Bone marrow (tissue), 2 donors: Measurements from ENCODE around the gene CUX1.

Source experiments
- DNase-seq, 2 donors: peaks; one replicate each; lab custom pipeline; 2025; lab: John Stamatoyannopoulos, UW

The CUX1 gene

DNA sequence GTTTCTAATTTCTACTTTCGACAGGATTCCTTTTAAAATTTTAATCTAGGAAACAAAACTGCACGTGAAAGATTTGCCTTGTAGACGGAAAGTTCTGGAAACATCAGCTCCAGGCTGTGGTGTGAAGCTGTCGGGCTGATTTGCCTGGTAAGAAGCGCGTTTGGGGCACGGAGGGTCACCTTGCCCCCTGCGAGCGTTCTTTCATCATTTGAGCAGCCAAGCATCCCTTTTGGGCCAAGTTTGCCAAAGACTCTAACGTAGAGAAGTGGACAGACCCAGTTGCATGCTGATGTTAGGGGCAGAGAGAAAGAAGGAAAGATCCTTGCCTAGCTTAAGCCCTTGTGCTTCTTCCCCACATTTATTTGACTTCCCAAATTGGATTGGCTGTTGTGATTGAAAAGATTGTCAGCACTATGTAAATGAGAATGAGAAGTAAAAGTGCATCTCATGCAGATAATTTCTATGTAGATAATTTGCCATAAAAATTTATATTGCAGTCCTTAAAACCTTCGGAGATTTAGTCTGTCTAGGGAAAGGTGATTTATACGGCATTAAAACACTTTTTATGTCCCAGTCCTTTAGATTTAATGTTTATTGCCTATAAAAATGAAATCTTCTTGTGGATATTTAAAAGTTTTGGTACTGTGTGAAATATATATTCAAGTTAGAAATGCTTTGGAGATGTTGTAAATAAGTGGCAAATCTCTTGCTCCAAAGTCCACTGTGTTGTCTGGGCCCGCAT lies 76.1 kb downstream of the CUX1 start:
- no peak for DNase-seq

- no peak for DNase-seq
Observed at GRCh38 chr7:101896316-101896715, 78.9 kb downstream of the CUX1 start.

GRCh38 chr7:101896941-101897340 lies 79.5 kb downstream of the CUX1 start:
- DNase-seq = peak in 1 of 2 donors; percentile 3

DNA sequence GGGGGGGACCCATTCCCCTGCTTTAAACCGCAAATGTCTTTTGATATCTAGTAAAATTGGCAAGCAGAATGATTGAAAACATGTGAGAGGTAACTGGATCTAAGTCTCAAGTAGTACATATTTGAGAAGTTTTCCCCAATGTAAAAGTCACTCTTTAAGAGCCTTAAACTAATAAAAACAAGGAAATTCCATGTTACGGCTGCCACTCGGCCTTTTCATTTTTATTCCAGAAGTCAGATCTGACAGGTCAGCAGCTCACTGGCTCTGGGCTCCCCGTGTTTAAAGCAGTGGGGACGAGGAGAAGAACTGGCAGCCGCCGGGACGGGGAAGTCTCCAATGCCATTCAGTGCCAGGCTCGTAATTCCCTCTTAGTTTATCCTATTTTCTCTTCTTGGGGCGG lies 80.7 kb downstream of the CUX1 start:
- DNase-seq = no peak

- DNase-seq = no peak
Observed at GRCh38 chr7:101899616-101900015, 82.2 kb downstream of the CUX1 start.

- DNase-seq = no peak
Observed at GRCh38 chr7:101900103-101900502, 82.7 kb downstream of the CUX1 start.

- no peak for DNase-seq
Observed at GRCh38 chr7:101901661-101902491, 84.5 kb downstream of the CUX1 start.

DNA sequence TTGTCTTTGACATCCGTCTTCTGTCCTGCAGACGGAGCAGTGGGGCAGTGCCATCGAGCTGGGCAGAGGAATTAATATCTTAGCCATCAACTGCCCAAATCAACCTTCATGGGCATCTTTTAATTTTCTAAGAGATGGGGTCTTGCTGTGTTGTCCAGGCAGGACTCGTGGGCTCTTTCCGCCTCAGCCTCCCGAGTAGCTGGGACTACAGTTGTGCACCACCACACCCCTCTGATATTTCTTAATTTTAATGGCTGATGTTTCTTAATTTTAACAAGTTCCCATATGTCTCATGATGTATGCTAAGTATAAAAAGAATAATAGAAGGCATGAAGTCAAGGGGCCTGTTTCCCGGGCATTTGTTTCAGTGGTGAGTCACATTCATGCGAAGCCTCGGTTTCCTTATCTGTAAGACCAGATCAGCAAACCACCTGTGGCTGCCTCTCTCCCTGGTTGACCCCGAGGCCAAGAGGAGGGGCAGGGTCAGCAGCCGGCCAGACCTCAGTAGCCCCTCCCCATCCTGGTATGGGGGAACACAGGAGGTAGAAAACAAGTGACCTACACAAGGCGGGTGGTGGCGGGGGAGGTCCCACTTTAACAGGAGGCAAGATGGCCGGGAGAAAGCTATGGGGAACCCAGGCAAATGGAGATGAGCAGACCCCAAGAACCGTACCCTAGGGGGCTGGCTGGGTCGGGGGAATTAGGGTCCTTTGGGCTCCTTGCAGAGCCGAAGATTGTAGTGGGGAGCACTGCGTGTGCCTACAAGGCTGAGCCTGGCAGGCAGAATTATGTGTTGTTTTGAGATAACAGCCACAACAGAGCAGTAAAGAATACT lies 85.5 kb downstream of the CUX1 start:
- no peak for DNase-seq

DNA sequence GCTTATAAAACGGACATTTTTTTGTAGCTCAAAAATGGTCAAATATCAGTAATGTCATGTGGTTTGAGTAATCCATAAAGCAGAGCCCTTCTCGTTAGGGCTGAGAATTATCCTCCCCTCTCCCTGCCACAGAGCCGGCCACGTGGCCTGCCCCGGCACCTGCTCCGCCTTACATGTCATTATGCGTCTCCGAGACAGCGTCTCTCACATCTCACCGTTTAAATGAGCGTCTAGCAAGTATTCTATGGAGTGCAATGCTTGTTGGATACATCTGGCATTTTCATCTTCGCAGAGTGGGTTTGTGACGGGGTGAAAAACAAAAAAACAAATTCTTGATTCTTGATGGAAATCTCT lies 86.1 kb downstream of the CUX1 start:
- no peak for DNase-seq

DNA sequence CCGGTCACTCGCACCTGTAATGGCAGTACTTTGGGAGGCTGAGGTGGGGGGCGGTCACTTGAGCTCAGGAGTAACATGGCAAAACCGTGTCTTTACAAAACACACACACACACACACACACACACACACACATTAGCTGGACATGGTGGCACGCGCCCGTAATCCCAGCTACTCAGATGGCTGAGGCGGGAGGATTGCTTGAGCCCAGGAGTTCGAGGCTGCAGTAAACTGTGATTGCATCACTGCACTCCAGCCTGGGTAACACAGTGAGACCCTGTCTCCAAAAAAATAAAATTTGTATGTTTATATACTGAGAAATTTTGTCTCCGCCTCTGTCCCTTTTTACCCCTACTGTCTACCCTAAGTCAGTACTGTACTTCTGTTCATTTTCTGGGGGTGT lies 86.6 kb downstream of the CUX1 start:
- DNase-seq = no peak

- no peak for DNase-seq
Observed at GRCh38 chr7:101905203-101905865, 87.9 kb downstream of the CUX1 start.

GRCh38 chr7:101906291-101907240 lies 89.1 kb downstream of the CUX1 start:
- no peak for DNase-seq

DNA sequence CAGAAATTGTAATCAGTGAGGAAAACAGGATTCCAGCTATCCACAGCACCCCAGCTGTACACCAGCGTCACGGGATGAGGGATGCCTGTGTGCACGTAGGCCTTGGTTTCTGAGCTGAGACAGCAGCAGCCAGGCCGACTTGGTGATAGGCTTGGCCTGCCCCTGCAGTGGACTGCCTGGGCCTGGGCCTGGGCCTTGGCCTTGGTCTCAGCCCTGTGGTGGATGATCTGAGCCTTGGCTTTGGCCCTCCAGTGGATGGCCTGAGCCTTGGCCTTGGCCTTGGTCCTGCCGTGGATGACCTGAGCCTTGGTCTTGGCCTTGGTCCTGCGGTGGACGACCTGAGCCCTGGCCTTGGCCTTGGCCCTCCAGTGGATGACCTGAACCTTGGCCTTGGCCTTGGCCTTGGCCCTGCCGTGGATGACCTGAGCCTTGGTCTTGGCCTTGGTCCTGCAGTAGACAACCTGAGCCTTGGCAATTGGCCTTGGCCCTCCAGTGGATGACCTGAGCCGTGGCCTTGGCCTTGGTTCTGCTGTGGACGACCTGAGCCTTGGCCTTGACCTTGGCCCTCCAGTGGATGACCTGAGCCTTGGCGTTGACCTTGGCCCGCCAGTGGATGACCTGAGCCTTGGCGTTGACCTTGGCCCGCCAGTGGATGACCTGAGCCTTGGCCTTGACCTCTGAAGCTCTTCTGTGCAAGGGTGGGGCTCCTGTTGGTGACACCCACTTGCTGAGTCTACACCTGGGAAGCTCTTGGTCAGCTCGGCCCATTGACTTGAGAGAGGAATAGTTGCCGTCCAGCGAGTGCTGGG lies 93.8 kb downstream of the CUX1 start:
- no peak for DNase-seq

DNA sequence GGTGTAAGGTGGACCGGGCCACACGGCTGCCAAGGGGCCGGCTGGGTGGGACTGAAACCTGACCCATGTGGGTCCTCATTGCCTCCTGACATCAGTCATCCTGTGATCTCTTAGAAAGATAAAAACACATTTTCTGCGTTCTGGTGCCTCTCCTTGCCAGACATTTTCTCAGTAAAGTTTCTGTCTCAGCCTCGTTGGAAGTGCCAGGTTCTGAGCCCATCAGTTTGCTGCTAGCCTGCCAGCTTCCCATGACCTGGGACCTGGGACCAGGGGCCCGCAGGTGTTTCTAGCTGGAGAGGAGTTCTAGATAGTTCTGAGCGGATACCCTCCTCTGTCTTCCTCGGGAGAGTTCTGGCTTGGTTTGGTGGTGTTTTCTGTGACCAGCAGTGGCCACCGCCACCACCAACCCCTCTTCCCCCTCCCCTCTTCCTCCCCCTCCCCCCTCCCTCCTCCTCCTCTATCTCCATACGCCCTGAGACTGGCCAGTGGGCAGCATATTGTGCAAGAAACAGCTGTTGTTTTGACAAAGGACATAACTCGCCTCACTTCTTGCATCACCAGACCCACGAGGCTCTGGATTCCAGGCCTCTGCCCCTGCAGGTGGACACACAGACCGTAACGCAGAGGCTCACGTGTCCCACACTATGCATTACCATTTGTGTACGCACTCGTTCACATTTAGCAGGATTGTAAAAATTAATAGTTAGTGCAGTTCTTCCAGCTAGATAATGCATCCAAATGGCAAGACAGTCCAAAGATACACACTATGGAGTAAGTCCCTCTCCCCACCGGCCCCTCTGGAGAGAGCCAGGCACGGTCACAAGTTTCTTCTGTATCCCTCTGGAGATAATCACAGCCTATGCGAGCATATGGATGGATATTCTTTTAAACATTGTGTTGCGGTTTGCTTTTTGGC lies 94.6 kb downstream of the CUX1 start:
- no peak for DNase-seq

- DNase-seq = no peak
Observed at GRCh38 chr7:101912716-101913110, 95.3 kb downstream of the CUX1 start.

GRCh38 chr7:101913247-101913721 lies 95.9 kb downstream of the CUX1 start:
- no peak for DNase-seq

DNA sequence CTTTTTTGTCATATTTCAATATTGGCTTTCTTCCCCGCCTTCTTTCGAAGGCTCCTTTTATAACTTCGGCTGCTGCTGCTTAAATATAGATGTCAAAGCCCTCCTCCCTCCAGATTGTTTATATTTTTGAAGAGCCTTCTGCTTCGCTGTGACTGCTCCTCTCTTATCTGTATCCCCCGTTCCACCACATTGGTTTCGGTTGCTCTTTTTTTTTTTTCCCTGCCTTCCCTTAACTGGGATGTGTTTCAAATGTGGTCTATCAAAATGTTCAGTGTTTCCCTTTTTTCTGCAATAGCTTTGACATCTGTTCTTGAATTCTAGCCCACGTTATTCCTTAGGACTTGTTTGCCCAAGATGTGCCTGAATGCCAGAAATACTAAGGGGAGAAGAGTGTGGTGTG lies 96.4 kb downstream of the CUX1 start:
- DNase-seq = peak in 1 of 2 donors; percentile 51

GRCh38 chr7:101915000-101915399 lies 97.6 kb downstream of the CUX1 start:
- DNase-seq = no peak
